VCaP (cell line): Measurements from ENCODE around the gene PRKCH.

Experiments used
- H3K27ac ChIP-seq: fragments of 450-650 bp; 2 replicates; pipeline ENCODE4 v1.5.1; 2017
- TF ChIP-seq, protein P1 (sequence below): fragments of 450-650 bp; conservative IDR thresholded peaks from 2 replicates; pipeline ENCODE4 v1.5.1; 2017; ENCODE audit warnings: mild to moderate bottlenecking, moderate library complexity

The PRKCH gene

DNA sequence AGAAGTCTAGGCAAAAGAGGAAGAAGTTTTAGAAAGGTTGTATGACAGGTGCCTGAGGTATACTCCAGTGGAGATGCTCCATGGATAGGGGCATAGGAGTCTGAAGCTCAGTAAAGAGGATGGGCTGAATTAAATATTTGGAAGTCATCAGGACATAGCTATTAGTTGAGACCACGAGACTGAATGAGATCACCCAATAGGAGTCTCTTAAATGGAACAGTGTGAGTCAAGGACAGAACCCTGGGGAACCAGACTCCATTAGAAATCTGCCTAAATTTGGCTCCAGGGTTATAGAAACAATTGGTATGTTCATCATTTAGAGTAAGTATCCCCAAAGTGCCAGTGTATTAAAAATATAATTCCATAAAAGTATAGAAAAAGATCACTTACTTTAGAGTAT is 172.6 kb downstream of the PRKCH start:
- no peak overlapping the region for H3K27ac ChIP-seq
- TF ChIP-seq, protein P1, sequence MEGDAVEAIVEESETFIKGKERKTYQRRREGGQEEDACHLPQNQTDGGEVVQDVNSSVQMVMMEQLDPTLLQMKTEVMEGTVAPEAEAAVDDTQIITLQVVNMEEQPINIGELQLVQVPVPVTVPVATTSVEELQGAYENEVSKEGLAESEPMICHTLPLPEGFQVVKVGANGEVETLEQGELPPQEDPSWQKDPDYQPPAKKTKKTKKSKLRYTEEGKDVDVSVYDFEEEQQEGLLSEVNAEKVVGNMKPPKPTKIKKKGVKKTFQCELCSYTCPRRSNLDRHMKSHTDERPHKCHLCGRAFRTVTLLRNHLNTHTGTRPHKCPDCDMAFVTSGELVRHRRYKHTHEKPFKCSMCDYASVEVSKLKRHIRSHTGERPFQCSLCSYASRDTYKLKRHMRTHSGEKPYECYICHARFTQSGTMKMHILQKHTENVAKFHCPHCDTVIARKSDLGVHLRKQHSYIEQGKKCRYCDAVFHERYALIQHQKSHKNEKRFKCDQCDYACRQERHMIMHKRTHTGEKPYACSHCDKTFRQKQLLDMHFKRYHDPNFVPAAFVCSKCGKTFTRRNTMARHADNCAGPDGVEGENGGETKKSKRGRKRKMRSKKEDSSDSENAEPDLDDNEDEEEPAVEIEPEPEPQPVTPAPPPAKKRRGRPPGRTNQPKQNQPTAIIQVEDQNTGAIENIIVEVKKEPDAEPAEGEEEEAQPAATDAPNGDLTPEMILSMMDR: no peak

DNA sequence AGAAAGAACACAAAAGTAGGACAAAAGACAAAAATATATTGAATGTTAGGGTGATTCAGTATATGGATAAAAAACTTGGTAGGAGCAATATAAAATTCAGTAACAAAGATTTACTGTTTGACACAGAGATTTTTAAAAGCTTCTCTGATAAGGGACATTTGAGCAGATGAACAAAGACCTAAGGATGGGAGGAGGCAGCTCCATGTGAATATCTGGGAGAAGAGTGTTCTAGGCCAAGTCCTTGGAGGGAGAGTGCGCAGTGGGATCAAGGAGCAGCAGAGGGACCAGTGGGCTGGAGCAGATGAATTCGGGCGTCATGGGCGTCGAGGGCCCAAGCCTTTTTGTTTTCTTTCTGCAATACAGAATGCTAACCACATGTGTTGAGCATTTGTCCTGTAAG is 174.4 kb downstream of the PRKCH start:
- TF ChIP-seq, protein P1: no peak
- no peak overlapping the region for H3K27ac ChIP-seq

DNA sequence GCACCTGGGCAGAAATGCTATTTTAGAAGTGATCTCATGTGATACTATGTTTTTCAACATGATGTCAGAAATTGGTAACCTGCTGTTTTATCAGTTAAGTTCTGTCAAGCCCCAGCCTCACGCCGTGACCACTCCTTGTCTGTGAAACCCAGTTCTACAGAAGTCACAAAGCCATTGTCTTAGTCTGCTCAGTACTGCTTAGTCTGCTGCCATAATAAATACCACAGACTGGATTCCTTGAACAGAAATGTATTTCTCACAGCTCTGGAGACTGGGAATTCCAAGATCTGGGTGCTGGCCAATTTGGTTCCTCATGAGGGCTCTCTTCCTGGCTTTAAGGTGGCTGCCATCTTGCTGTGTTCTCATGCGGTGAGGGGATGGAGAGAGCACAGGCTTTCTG is 176.9 kb downstream of the PRKCH start:
- TF ChIP-seq, protein P1: no peak
- H3K27ac ChIP-seq: peak overlapping the region; percentile 27; the same call in 1 of the 2 replicates

DNA sequence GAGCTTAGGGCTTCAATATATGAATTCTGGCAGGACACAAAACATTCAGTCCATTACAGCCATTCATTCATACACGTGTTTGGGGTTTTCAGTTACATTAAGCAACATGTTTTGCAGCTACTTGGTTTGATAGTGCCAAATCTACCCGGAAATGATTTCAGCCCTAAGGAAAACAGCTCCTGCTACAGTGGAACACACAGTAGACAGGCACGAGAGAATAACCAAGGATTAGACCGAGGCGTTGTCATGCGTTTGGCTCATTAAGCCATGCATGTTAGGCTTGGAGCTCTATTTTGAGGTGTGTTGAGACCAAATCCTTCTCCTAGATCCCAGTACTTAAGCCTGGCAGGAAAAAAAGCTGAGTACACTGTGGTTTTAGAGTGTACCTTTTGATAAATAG is 177.4 kb downstream of the PRKCH start:
- peak overlapping the region; percentile 27 for H3K27ac ChIP-seq
- TF ChIP-seq, protein P1: no peak

DNA sequence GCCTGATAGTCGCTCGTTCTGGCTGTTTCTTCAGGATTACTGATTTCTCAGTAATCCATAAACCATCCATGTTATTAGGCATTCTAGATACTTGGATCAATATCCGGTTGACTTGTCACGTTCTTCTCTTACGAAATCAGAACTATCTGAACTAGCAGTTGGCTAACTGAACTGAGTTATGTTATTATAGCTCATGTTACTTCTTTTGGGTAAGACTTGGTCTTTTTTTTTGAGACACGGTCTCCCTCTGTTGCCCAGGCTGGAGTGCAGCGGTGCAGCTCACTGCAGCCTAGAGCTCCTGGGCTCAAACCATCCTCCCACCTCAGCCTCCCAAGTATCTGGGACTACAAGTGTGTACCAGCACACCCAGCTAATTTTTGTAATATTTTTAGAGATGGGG is 178.6 kb downstream of the PRKCH start:
- TF ChIP-seq, protein P1: no peak

DNA sequence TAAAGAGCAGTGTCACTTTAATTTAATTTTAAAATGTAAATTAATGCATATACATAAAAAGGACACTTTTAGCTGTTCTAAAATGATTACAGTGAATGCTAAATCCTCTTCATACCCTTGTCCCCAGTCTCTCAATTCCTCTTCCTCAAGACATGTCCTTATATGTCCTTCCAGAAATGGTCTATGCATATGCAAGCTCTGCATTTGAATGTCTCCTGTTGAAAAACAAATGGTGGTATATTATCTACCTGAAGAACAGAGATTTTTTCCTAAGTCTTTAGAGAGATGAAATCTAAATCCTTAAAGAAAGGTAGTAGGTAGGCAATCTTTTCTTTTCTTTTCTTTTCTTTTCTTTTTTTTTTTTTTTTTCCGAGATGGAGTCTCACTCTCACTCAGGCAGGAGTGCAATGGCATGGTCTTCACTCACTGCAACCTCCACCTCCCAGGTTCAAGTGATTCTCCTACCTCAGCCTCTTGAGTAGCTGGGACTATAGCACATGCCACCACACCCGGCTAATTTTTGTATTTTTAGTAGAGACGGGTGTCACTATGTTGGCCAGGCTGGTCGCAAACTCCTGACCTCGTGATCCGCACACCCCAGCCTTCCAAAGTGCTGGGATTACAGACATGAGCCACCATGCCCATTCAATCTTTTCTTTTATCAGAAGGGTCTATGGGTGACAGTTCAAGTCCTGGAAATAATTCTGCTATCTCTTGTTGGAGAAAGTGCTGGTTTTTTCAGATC is 180.5 kb downstream of the PRKCH start:
- H3K27ac ChIP-seq: no peak overlapping the region
- TF ChIP-seq, protein P1: no peak

More for the DNA sequence above, 178.6 kb downstream of the PRKCH start:
- H3K27ac ChIP-seq: no peak overlapping the region

DNA sequence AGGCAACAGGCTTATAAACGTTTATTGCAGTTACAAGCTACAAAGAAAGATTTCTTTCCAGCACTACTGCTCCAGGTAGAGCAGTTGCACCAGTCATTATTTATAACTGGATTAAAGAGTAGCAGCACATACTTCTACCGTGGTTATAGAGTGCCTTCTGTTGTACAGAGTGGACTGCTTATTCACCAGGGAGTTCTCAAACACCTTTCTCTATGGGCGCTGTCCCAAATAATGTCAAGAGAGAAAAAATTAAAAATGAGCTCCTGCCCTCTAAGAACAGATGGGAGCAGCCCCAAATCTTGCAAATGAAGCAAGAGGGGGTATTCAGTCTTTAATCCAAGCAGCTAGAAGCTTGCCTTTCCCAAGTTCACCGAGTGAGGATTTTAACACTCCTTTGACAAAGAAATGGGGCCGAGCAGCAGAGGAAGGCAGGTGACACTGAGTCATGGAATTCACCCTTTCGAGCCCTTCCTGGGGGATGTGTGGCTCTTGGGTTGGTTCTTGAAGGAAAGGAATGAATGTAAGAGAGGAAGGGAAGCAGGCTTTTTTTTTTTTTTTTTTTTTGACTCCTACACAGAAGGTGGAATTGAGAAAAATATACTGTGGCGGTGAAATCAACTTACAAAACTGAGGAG is 181.2 kb downstream of the PRKCH start:
- TF ChIP-seq, protein P1: no peak
- no peak overlapping the region for H3K27ac ChIP-seq
